Measurements from ENCODE around the gene TIGD2. TPM values are rescaled to one million over a fixed set of nuclear protein-coding genes. Genes with fewer than 3 reads are reported as not detected.
"Not testable (repeated sequence)": the region's sequence is repeated elsewhere in the genome, so short reads cannot be mapped to it uniquely, and the experiment has no call there.

The TIGD2 gene
- total RNA-seq, 2 donors from 2014 or later, result 2.2 to 2.7 TPM

DNA sequence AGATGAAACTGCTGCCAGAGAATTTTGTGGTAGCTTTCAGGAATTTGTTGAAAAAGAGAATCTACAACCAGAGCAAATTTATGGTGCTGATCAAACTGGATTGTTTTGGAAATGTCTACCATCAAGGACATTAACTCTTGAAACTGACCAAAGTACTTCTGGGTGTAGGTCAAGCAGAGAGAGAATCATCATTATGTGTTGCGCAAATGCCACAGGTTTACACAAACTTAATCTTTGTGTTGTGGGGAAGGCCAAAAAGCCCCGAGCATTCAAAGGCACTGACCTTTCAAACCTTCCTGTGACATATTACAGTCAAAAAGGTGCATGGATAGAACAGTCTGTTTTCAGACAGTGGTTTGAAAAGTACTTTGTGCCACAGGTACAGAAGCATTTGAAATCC, 2.1 kb downstream of the TIGD2 start:
- intact Hi-C loops (cut with DNase I), result loop anchor here in 1 of 2 donors (5.0 kb wide), 1 partner anchor 291 kb away; no protein-coding TSS in a partner anchor

DNA sequence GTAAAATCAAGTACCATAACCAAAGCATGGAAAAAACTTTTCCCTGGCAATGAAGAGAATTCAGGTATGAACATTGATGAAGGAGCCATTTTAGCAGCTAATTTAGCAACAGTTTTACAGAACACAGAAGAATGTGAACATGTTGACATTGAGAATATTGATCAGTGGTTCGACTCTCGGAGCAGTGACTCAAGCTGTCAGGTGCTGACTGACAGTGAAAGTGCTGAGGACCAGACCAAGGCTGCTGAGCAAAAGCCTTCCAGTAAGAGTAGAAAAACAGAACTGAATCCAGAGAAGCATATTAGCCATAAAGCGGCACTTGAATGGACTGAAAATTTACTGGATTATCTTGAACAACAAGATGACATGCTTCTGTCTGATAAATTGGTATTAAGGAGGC, 2.8 kb downstream of the TIGD2 start:
- DNase-seq, result no peak
- intact Hi-C loops (cut with DNase I), result loop anchor here in 1 of 2 donors (5.0 kb wide), 1 partner anchor 292 kb away; no protein-coding TSS in a partner anchor
- ATAC-seq, result no peak

More for the DNA sequence above, 2.1 kb downstream of the TIGD2 start:
- no peak for ATAC-seq
- no peak for DNase-seq

GRCh38 chr4:89117115-89117514, 5.8 kb downstream of the TIGD2 start:
- DNase-seq, result no peak
- intact Hi-C loops (cut with DNase I), result no loop called here
- no peak for ATAC-seq

- intact Hi-C loops (cut with DNase I), result no loop called here
- ATAC-seq (no peak), DNase-seq (no peak)
Measured at GRCh38 chr4:89119166-89119565, 7.8 kb downstream of the TIGD2 start.

DNA sequence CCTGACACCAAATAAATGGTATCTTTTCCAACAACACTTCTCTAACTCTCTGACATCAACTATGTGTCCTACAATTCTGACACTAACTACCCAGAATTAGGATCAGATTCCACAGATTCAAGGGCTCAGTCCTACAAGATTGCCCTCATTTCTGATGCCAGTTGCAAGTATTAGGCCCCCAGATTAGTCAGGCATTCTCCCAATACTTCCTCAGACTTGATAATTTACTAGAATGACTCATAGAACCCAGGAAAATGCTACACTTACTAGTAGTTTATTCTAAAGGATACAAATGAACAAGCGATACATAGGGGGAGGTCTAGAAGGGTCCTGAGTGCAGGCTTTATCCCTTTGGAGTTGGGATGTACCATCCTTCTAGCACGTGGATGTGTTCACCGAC, 8.5 kb downstream of the TIGD2 start:
- ATAC-seq (no peak), DNase-seq (no peak)
- intact Hi-C loops (cut with DNase I), result no loop called here

- no peak for DNase-seq
- no peak for ATAC-seq
Measured at GRCh38 chr4:89121387-89122068, 10.2 kb downstream of the TIGD2 start.

DNA sequence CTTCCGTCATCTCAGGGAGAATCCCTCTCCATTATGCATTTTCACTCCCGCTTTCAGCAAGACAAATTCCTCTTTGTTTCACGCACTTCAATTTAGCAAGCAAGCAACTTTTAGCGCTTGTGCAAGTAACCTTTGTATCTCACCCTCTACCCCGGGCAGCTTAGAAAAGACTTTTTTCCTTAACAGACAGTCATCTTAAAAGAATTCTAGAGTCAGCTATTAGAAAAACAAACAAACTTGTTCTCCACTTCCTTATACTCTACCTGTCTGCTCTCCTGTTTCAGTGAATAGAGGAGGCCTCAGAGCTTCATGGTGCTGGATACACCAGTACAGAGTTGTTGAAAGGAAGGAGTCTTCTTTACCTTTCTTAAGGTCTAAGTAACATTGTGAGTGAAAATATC, 12.1 kb downstream of the TIGD2 start:
- intact Hi-C loops (cut with DNase I), result no loop called here
- DNase-seq (no peak), ATAC-seq (no peak)

More at GRCh38 chr4:89121387-89122068, 10.2 kb downstream of the TIGD2 start:
- intact Hi-C loops (cut with DNase I), result no loop called here

DNA sequence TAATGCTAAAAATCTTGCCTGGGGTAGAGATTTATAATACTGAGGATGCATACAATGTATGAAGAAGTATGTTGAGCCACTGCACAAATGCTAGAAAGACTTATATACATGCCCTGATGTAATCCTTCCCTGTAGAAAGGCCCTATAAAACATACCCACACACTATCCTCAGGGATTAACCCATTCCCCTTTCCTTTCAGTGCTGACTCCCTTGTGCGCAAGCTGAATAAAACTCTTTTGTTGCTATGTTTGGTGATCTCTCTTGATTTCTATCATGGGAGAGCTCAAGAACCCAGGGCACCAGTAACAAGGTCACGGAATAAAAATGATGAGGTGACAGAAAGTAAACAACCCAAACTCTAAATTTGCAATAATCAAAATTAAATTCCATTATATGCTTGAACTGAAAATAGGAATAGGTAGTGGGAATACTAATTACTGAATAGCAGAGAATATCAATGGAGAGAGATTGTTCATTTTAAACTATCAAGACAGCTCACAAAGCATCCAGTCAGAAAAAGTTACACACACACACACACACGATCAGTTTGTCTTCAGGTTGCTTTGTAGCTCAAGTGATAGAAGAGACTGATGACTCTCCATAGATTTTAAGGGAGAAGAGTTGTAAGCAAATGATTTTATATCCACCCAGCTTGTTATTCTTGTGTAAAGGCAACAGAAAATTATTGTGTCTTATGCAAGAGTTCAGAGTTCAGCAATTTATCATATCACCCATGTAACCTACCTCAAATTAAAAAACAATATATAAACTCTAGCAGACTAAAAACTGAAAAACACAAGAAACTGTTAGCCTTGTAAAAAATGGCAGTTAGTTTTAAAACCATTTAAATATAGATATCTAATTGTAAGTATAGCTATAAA, 14.8 kb downstream of the TIGD2 start:
- no peak for DNase-seq
- intact Hi-C loops (cut with DNase I), result no loop called here
- no peak for ATAC-seq

- intact Hi-C loops (cut with DNase I), result no loop called here
- DNase-seq (no peak), ATAC-seq (no peak)
Measured at GRCh38 chr4:89129080-89129640, 17.8 kb downstream of the TIGD2 start.

DNA sequence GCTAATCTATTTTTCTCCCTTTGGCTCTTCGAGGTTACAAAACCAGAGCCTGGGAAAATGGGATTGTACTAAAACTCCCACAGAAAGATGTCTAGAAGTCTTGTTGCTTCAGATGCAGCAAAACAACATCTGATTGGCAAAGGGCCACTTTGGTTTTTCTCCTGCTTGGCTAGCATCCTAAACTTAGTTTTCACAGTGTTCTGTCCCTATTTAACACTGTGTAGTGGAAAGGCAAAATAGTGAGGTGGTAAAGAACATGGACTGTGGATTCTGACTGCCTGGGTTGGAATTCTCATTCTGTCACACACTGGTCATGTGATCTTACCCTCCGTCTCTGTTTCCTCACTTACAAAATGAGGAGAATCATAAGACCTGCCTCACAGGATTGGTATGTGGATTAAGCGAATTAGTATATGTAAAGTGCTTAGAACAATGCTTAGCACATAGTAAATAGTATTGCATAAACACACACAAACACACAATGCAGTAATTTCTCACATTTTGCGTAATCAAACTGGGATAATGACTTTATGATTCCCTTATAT, 23.5 kb downstream of the TIGD2 start:
- intact Hi-C loops (cut with DNase I), result no loop called here
- DNase-seq (no peak), ATAC-seq (peak in 1 of 2 donors; percentile 60)

GRCh38 chr4:89136525-89136924, 25.2 kb downstream of the TIGD2 start:
- DNase-seq (no peak), ATAC-seq (no peak)
- intact Hi-C loops (cut with DNase I), result no loop called here

DNA sequence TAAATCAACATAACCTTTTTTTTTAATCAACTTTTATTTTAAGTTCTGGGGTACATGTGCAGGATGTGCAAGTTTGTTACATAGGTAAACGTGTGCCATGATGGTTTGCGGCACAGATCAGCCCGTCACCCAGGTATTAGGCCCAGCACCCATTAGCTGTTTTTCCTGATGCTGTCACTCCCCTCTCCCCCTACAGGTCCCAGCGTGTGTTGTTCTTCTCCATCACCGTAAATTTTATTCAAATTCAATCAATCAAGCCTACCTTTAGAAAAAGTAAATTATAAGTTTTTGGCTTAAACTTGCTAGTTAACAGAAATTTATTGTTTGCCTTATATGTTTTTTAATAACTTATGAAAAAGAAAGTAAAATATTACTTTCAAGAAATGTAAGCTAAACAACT, 25.9 kb downstream of the TIGD2 start:
- ATAC-seq (no peak), DNase-seq (no peak)
- intact Hi-C loops (cut with DNase I), result no loop called here

DNA sequence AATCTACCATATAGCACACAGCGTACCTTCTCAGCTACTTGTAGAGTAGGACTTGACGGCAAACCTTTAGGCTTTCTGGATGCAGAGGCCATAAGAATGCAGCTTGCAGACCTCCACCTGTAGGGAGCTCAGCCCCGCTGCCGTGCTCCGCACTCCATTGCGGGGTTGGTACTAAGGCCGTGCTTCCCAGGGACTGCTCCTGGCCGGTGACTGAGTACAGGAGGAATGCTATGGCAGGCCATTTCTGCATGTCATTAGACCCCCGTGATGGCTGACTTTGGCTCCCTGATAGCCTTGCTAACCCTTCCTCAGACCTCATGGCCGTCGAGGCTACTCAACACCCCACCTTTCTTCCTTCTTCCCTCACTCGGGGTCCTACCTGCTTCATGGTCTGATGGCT, 26.4 kb downstream of the TIGD2 start:
- no peak for ATAC-seq
- intact Hi-C loops (cut with DNase I), result no loop called here
- no peak for DNase-seq

DNA sequence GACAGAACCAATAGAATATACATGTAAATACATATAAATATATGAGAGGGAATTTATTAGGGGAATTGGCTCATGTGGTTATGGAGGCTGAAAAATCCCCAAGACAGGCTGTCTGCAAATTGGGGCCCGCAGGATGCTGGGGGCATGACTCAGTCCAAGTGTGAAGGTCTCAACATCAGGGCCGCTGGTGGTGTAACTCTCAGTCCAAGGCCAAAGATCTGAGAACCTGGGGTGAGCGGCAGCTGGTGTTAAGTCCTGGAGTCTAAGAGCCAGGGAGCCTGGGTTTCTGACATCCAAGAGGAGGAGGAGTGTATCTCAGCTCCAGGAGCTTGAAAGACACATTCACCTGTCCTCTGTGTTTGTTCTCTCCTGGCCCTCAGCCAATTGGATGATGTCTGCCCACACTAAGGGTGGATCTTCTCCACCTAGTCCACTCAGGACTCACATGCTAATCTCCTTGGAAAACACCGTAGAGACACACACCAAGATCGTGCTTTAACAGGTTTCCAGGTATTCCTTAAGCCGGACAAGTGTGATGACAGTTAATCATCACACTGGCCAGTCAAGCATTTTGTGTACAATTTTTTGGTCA, 28.9 kb downstream of the TIGD2 start:
- ATAC-seq (no peak), DNase-seq (no peak)
- intact Hi-C loops (cut with DNase I), result no loop called here

GRCh38 chr4:89142691-89143669, 31.6 kb downstream of the TIGD2 start:
- intact Hi-C loops (cut with DNase I), result no loop called here
- DNase-seq (no peak), ATAC-seq (no peak)

DNA sequence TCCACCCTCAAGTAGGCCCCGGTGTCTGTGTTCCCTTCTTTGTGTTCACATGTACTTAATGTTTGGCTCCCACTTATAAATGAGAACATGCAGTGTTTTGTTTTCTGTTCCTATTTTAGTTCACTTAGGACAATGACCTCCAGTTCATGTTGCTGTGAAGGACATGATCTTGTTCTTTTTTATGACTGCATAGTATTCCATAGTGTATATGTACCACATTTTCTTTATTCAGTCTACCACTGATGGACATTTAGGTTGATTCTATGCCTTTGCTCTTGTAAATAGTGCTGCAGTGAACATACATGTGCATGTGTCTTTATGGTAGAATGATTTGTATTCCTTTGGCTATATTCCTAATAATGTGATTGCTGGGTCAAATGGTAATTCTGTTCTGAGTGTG, 33.3 kb downstream of the TIGD2 start:
- intact Hi-C loops (cut with DNase I); DNase-seq; ATAC-seq: not testable (repeated sequence)

GRCh38 chr4:89146196-89146595, 34.9 kb downstream of the TIGD2 start:
- intact Hi-C loops (cut with DNase I), result no loop called here
- ATAC-seq (no peak), DNase-seq (no peak)

GRCh38 chr4:89152972-89153371, 41.6 kb downstream of the TIGD2 start:
- intact Hi-C loops (cut with DNase I), result no loop called here
- ATAC-seq (no peak), DNase-seq (no peak)

Data from left cardiac atrium (tissue), 4 donors.